ENCODE results near the gene ATRNL1.
"Not testable (repeated sequence)": the region's sequence is repeated elsewhere in the genome, so short reads cannot be mapped to it uniquely, and the experiment has no call there.

Gene ATRNL1

GRCh38 chr10:115405838-115406237 lies 312.7 kb downstream of the ATRNL1 start:
- FAIRE-seq; DNase-seq (ENCODE audit: insufficient read length, low spot score): not testable (repeated sequence)

GRCh38 chr10:115409347-115409746 lies 316.2 kb downstream of the ATRNL1 start:
- DNase-seq (ENCODE audit: insufficient read length, low spot score) (no peak), FAIRE-seq (no peak)

GRCh38 chr10:115417585-115418265 lies 324.6 kb downstream of the ATRNL1 start:
- DNase-seq (ENCODE audit: insufficient read length, low spot score) (peak; percentile 7), FAIRE-seq (peak; percentile 35)

GRCh38 chr10:115422624-115423023 lies 329.5 kb downstream of the ATRNL1 start:
- no peak for FAIRE-seq
- no peak for DNase-seq (ENCODE audit: insufficient read length, low spot score)

GRCh38 chr10:115427611-115428010 lies 334.4 kb downstream of the ATRNL1 start:
- FAIRE-seq: no peak
- DNase-seq (ENCODE audit: insufficient read length, low spot score): no peak

- no peak for DNase-seq (ENCODE audit: insufficient read length, low spot score)
These were observed 339.1 kb downstream of the ATRNL1 start for GRCh38 chr10:115432188-115432819.

GRCh38 chr10:115436999-115437398 lies 343.8 kb downstream of the ATRNL1 start:
- no peak for FAIRE-seq

More at GRCh38 chr10:115432188-115432819, 339.1 kb downstream of the ATRNL1 start:
- FAIRE-seq: no peak

GRCh38 chr10:115441907-115442545 lies 348.9 kb downstream of the ATRNL1 start:
- FAIRE-seq (no peak), DNase-seq (ENCODE audit: insufficient read length, low spot score) (no peak)

More at GRCh38 chr10:115436999-115437398, 343.8 kb downstream of the ATRNL1 start:
- no peak for DNase-seq (ENCODE audit: insufficient read length, low spot score)

- no peak for FAIRE-seq
These were observed 363.6 kb downstream of the ATRNL1 start for GRCh38 chr10:115456812-115457211.

GRCh38 chr10:115483294-115483693 lies 390.1 kb downstream of the ATRNL1 start:
- DNase-seq (ENCODE audit: insufficient read length, low spot score) (no peak), FAIRE-seq (no peak)

More at GRCh38 chr10:115456812-115457211, 363.6 kb downstream of the ATRNL1 start:
- no peak for DNase-seq (ENCODE audit: insufficient read length, low spot score)

GRCh38 chr10:115491526-115492140 lies 398.5 kb downstream of the ATRNL1 start:
- DNase-seq (ENCODE audit: insufficient read length, low spot score): no peak
- no peak for FAIRE-seq

- DNase-seq (ENCODE audit: insufficient read length, low spot score): no peak
- no peak for FAIRE-seq
These were observed 410.4 kb downstream of the ATRNL1 start for GRCh38 chr10:115503546-115503945.

GRCh38 chr10:115514895-115515294 lies 421.7 kb downstream of the ATRNL1 start:
- DNase-seq (ENCODE audit: insufficient read length, low spot score) (no peak), FAIRE-seq (no peak)

- no peak for FAIRE-seq
- DNase-seq (ENCODE audit: insufficient read length, low spot score): no peak
These were observed 432.0 kb downstream of the ATRNL1 start for GRCh38 chr10:115525141-115525540.

- DNase-seq (ENCODE audit: insufficient read length, low spot score); FAIRE-seq: not testable (repeated sequence)
These were observed 434.5 kb downstream of the ATRNL1 start for GRCh38 chr10:115527682-115528081.

- not testable (repeated sequence) for FAIRE-seq; DNase-seq (ENCODE audit: insufficient read length, low spot score)
These were observed 443.2 kb downstream of the ATRNL1 start for GRCh38 chr10:115536401-115536800.

GRCh38 chr10:115539142-115539762 lies 446.1 kb downstream of the ATRNL1 start:
- no peak for DNase-seq (ENCODE audit: insufficient read length, low spot score)
- no peak for FAIRE-seq

- no peak for FAIRE-seq
These were observed 462.8 kb downstream of the ATRNL1 start for GRCh38 chr10:115555887-115556402.

GRCh38 chr10:115558252-115558651 lies 465.1 kb downstream of the ATRNL1 start:
- DNase-seq (ENCODE audit: insufficient read length, low spot score) (no peak), FAIRE-seq (no peak)

More at GRCh38 chr10:115555887-115556402, 462.8 kb downstream of the ATRNL1 start:
- no peak for DNase-seq (ENCODE audit: insufficient read length, low spot score)

GRCh38 chr10:115566867-115567266 lies 473.7 kb downstream of the ATRNL1 start:
- FAIRE-seq: no peak
- no peak for DNase-seq (ENCODE audit: insufficient read length, low spot score)
